C4-2B (cell line): ENCODE measurements around the gene CENPX.

Experiments used
- H3K27ac ChIP-seq: fragments of 450-650 bp; 2 replicates; pipeline ENCODE4 v1.5.1; 2017
- ZFX ChIP-seq: fragments of 450-650 bp; IDR thresholded peaks from 2 replicates; pipeline ENCODE4 v1.6.1; 2017
- TF ChIP-seq, protein P1 (sequence below): fragments of 450-650 bp; conservative IDR thresholded peaks from 2 replicates; pipeline ENCODE4 v1.5.1; 2017; ENCODE audit warnings: mild to moderate bottlenecking

CENPX gene

DNA sequence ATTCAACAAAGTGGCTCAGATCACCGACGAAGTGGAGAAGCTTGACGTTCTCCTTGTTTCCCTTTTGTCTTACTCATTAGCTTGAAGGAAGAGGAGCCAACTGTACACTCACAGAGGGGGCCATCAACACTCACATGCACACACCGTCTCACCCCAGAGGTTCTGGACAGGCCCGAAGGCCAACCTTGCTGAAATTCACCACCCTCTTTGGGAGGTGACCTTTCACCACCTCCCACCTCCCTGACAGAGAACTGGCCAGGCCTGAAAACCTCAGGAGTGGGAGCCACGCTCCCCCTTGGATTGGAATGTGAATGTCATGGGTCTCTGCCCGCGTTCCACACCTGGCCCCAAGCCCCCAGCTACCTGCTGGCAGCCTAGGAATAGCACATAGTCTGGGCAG lies 12.8 kb upstream of the CENPX start:
- no peak overlapping the region; the same call in 1 of the 2 replicates for H3K27ac ChIP-seq
- TF ChIP-seq, protein P1, sequence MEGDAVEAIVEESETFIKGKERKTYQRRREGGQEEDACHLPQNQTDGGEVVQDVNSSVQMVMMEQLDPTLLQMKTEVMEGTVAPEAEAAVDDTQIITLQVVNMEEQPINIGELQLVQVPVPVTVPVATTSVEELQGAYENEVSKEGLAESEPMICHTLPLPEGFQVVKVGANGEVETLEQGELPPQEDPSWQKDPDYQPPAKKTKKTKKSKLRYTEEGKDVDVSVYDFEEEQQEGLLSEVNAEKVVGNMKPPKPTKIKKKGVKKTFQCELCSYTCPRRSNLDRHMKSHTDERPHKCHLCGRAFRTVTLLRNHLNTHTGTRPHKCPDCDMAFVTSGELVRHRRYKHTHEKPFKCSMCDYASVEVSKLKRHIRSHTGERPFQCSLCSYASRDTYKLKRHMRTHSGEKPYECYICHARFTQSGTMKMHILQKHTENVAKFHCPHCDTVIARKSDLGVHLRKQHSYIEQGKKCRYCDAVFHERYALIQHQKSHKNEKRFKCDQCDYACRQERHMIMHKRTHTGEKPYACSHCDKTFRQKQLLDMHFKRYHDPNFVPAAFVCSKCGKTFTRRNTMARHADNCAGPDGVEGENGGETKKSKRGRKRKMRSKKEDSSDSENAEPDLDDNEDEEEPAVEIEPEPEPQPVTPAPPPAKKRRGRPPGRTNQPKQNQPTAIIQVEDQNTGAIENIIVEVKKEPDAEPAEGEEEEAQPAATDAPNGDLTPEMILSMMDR: no peak
- no peak for TF ChIP-seq ZFX

DNA sequence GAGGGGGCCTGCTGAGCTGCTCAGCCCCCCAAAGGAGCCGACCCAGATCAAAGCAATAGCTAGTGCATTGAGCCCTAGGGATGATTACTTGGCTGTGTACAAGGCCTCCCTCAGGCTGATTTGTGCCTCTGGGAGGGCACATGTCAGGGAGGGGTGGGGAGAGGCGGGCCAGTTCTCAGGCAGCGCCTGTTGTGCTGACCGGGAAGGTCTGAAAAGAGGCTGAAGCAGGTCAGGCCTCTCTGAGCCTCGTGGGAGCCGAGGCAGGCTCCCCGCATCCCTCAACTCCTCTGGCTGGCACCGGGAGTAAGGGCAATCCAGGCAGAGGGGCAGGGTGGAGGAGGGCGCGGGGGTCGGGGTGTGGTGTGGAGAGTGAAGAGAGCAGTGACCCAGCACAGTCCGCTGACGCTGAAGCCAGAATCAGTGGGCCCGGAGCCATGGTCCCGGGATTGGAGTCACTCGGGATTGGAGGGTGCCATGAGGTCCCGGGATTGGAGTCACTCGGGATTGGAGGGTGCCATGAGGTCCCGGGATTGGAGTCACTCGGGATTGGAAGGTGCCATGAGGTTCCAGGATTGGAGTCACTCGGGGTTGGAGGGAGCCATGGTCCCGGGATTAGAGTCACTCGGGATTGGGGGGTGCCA lies 11.8 kb upstream of the CENPX start:
- no peak overlapping the region for H3K27ac ChIP-seq
- TF ChIP-seq, protein P1: no peak
- TF ChIP-seq ZFX: no peak

DNA sequence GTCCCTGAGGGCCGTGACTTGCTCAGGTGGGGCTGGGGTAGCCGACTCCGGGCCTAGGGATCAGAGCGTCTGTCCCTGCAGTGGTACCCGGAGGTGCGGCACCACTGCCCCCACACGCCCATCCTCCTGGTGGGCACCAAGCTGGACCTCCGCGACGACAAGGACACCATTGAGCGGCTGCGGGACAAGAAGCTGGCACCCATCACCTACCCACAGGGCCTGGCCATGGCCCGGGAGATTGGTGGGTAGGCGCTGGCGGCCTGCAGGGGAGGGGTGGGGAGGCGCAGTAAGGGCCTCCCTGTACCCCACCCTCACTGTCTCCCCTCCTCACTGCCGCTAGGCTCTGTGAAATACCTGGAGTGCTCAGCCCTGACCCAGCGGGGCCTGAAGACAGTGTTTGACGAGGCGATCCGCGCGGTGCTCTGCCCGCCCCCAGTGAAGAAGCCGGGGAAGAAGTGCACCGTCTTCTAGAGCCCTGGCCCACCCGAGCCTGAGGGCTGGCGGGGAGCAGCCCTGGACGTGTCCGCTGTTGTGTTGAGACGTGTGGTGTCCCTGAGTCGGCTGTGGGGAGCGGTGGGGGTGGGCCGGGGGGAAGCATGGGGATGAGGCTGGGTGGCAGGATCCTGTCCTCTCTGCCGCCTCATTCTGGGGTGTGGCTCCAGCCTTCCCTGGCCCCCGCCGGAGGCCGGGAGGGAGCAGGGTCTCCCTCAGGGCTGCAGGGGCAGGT lies 10.8 kb upstream of the CENPX start:
- H3K27ac ChIP-seq: no peak overlapping the region; the same call in 1 of the 2 replicates
- TF ChIP-seq ZFX: no peak
- TF ChIP-seq, protein P1: no peak

DNA sequence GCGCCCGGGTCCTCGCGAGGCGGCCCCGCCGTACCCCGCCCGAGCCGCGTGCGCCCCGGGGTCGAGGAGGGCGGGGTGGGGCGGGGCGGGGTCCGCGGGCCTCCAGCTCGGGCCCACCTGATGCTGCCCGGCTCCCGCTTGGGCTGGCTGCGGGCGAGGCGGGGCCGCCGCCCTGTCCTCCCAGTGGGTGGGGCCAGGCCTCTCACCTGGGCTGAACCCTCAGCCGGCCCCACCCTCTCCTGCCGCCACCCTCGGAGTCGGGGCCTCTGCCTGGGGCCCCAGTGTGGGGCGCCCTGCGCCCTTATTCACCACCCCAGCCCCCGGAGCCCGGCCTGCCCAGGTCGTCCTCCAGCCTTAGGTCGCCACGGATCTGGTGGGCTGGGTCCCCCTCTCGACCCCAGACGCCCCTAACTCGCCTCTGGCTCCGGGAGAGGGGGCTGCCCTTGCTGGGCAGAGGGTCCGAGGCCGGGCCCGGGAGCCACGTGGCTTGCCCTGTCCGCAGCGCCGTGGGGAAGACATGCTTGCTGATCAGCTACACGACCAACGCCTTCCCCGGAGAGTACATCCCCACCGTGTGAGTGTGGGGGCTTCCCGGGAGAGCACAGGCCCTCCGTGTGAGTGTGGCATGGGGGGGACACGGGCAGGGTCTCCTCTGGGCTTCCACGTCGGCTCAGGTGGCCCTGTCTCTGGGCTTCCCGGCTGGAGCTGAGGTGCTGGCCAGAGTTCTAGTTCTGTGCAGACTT lies 9.4 kb upstream of the CENPX start:
- peak overlapping the region; percentile 97 for H3K27ac ChIP-seq
- no peak for TF ChIP-seq ZFX
- TF ChIP-seq, protein P1: no peak

DNA sequence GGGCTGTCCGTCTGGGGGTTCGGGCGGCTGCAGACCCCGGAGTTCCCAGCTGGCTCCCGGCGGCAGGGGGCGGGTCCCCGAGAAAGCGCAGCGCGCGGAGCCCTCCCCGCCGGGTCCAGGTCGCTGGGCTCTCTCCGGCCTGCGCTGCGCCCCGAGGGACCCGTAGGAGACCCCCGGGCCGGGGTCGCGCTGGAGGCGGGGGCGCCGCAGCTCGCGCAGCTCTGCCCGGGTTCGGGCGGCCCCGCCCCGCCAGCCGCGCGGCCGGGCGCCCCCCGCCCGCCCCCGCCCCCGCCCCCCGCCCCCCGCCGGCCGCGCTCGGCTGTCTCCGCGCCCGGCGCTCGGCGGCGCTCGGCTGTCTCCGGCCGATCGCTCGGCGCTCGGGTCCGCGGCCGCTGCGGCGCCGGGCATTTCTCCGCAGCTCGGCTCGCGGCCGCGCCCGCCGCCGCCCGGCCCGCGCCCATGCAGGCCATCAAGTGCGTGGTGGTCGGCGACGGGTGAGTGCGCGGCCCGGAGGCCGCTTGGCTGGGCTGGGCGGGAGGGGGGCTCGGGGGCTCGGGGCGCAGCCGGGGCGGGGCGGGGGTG lies 8.7 kb upstream of the CENPX start, which contains the start of gene RAC3:
RAC3 (plus strand) TSS at position 376 of the 582 bp plus-strand sequence; CDS start at position 460, 84 bp downstream.
- TF ChIP-seq, protein P1: no peak
- no peak for TF ChIP-seq ZFX
- H3K27ac ChIP-seq: peak within 1 kb of the TSS; percentile 97

DNA sequence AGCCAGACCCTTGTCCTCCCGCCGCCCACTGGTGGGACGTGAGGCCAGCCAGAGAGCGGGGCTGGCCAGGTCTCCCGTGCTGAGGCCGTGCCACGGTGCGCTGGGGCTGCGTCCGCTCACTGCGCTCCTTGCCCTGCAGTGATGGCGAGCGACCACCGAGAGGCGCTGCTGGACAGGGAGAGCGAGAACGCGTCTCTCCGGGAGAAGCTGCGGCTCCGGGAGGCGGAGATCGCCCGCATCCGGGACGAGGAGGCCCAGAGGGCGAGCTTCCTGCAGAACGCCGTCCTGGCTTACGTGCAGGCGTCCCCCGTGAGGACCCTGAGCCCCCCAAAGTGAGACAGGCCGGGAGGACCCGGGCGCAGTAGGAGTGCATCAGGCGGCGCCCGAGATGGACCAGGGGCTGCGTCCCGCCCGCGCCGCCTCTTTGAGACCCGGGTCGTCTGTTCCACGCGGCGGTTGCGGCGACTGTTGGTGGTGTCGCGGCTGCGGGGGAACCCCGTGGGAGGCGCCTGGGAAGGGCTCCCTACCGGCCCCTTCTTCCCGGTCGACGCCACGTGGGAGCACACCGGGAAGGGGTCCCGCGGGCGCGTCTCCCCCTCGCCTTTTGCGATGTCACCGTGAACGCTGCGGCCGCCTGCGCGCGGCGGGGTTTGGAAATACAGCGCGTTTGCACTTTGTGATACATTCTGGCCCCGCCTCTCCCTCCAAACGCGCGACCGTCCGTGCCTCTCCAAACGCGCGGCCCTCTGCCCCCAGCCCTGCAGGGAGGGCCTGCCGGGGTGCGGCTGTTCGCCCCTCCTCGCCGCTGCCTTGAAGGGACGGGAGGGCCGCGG lies 8.0 kb upstream of the CENPX start:
- TF ChIP-seq ZFX: no peak; the same call in 1 of the 2 replicates
- TF ChIP-seq, protein P1: peak; percentile 90
- H3K27ac ChIP-seq: peak overlapping the region; percentile 97
